ENCODE results near the gene CCT8L2. TPM values are rescaled to one million over a fixed set of nuclear protein-coding genes. Genes with fewer than 3 reads are reported as not detected.
"Not testable (repeated sequence)": the region's sequence is repeated elsewhere in the genome, so short reads cannot be mapped to it uniquely, and the experiment has no call there.

Gene CCT8L2
- total and polyA plus RNA-seq, 10 donors: not detected

- H3K27me3 ChIP-seq (replicated peaks in 1 of 7): peaks cover 0 to 69% (median 20%) of the 10 kb centered on the region in 7 donors
- peak overlapping the region in 2 of 8 donors; percentile 10 to 50 for H3K4me3 ChIP-seq
- H3K4me1 ChIP-seq: peaks cover 0 to 7% (median 3%) of the 10 kb centered on the region in 6 donors
- no peak overlapping the region for H3K27ac ChIP-seq
- peak in 1 of 11 experiments; percentile 7 for TF ChIP-seq CTCF (IDR thresholded peaks at IDR 0.05 in 8 of 11, conservative IDR thresholded peaks at IDR 0.05 in 3 of 11)
- TF ChIP-seq POLR2AphosphoS5 (IDR thresholded peaks at IDR 0.05): no peak
- intact Hi-C loops (cut with DNase I; ENCODE audit: low total_unique reads): no loop called here
- DNase-seq: no peak
- no peaks in the 10 kb centered on the region for H3K36me3 ChIP-seq
- peaks cover 0 to 9% (median 0%) of the 10 kb centered on the region in 8 donors for H3K9me3 ChIP-seq
- WGBS, 5 donors: 2 to 9% (median 5%) methylated on average over 46 to 77 of the region's 77 CpGs
These were observed 17.1 kb upstream of the CCT8L2 start for GRCh38 chr22:16609548-16610261.

- intact Hi-C loops (cut with DNase I; ENCODE audit: low total_unique reads): no loop called here
- Histone ChIP-seq H3K36me3 (no peaks in the 10 kb centered on the region), H3K9me3 (peaks cover 0 to 9% (median 0%) of the 10 kb centered on the region in 8 donors), H3K4me1 (peaks cover 0 to 7% (median 3%) of the 10 kb centered on the region in 6 donors), H3K4me3 (no peak overlapping the region), H3K27ac (no peak overlapping the region), H3K27me3 (replicated peaks in 1 of 7) (peaks cover 0 to 77% (median 25%) of the 10 kb centered on the region in 7 donors)
- WGBS, 5 donors: 27 to 61% (median 39%) methylated on average over 22 of the region's 22 CpGs
- DNase-seq: no peak
- TF ChIP-seq POLR2AphosphoS5 (IDR thresholded peaks at IDR 0.05): no peak
- no peak for TF ChIP-seq CTCF (IDR thresholded peaks at IDR 0.05 in 8 of 11, conservative IDR thresholded peaks at IDR 0.05 in 3 of 11)
- TF ChIP-seq POLR2A (IDR thresholded peaks at IDR 0.05): no peak
These were observed 16.3 kb upstream of the CCT8L2 start for GRCh38 chr22:16608931-16609330.

GRCh38 chr22:16604257-16604998 lies 11.8 kb upstream of the CCT8L2 start:
- DNase-seq; H3K36me3 ChIP-seq; H3K4me3 ChIP-seq; H3K9me3 ChIP-seq; H3K27ac ChIP-seq; intact Hi-C loops (cut with DNase I; ENCODE audit: low total_unique reads): not testable (repeated sequence)
- H3K27me3 ChIP-seq (replicated peaks in 1 of 7): peaks cover 0 to 95% (median 42%) of the 10 kb centered on the region in 7 donors
- H3K4me1 ChIP-seq: peaks cover 0 to 25% (median 8%) of the 10 kb centered on the region in 6 donors
- WGBS, 5 donors: 63 to 73% (median 68%) methylated on average over 8 of the region's 8 CpGs

- H3K27me3 ChIP-seq (replicated peaks in 1 of 7): peaks cover 0 to 94% (median 35%) of the 10 kb centered on the region in 7 donors
- H3K4me3 ChIP-seq; H3K27ac ChIP-seq; H3K9me3 ChIP-seq; H3K36me3 ChIP-seq; intact Hi-C loops (cut with DNase I; ENCODE audit: low total_unique reads); DNase-seq: not testable (repeated sequence)
- H3K4me1 ChIP-seq: peaks cover 0 to 22% (median 7%) of the 10 kb centered on the region in 6 donors
- 24 to 48% (median 36%) methylated on average over 7 to 9 of the region's 9 CpGs for WGBS, 5 donors
These were observed 11.2 kb upstream of the CCT8L2 start for GRCh38 chr22:16603770-16604242.

GRCh38 chr22:16603448-16603768 lies 10.8 kb upstream of the CCT8L2 start:
- no peak for DNase-seq
- Histone ChIP-seq H3K27ac (no peak overlapping the region), H3K27me3 (replicated peaks in 1 of 7) (peaks cover 0 to 94% (median 35%) of the 10 kb centered on the region in 7 donors), H3K36me3 (no peaks in the 10 kb centered on the region), H3K9me3 (no peaks in the 10 kb centered on the region), H3K4me3 (peak overlapping the region in 1 of 8 donors; percentile 67), H3K4me1 (peaks cover 0 to 22% (median 7%) of the 10 kb centered on the region in 6 donors)
- TF ChIP-seq POLR2AphosphoS5 (IDR thresholded peaks at IDR 0.05): no peak
- TF ChIP-seq CTCF (IDR thresholded peaks at IDR 0.05 in 8 of 11, conservative IDR thresholded peaks at IDR 0.05 in 3 of 11): no peak
- TF ChIP-seq POLR2A (IDR thresholded peaks at IDR 0.05): no peak
- WGBS, 5 donors: 6 to 13% (median 10%) methylated on average over 6 of the region's 6 CpGs
- intact Hi-C loops (cut with DNase I; ENCODE audit: low total_unique reads): no loop called here

- peaks cover 0 to 94% (median 35%) of the 10 kb centered on the region in 7 donors for H3K27me3 ChIP-seq (replicated peaks in 1 of 7)
- H3K36me3 ChIP-seq; intact Hi-C loops (cut with DNase I; ENCODE audit: low total_unique reads); H3K9me3 ChIP-seq; DNase-seq; H3K27ac ChIP-seq: not testable (repeated sequence)
- peak overlapping the region in 5 of 8 donors; percentile 10 to 67 (median 20) for H3K4me3 ChIP-seq
- WGBS, 5 donors: 4 to 9% (median 7%) methylated on average over 33 of the region's 33 CpGs
- H3K4me1 ChIP-seq: peaks cover 0 to 22% (median 7%) of the 10 kb centered on the region in 6 donors
These were observed 10.3 kb upstream of the CCT8L2 start for GRCh38 chr22:16602728-16603447.
